ENCODE measurements around the gene MRPS5. TPM values are rescaled to one million over a fixed set of nuclear protein-coding genes. Genes with fewer than 3 reads are reported as not detected.
A peak's percentile ranks its signal among the peaks of the same experiment; 100 is the strongest.

Gene MRPS5
- polyA plus RNA-seq, 4 donors = 63.0 to 75.7 (median 63.7) TPM

- no peak for DNase-seq (ENCODE audit: low read depth in 4 of 4, low spot score in 3 of 4)
These were observed 59.9 kb downstream of the MRPS5 start for GRCh38 chr2:95061601-95062183.

GRCh38 chr2:95061119-95061512, 60.5 kb downstream of the MRPS5 start:
- no peak for DNase-seq (ENCODE audit: low read depth in 4 of 4, low spot score in 3 of 4)

GRCh38 chr2:95060446-95061118, 61.0 kb downstream of the MRPS5 start:
- DNase-seq (ENCODE audit: low read depth in 4 of 4, low spot score in 3 of 4) = no peak

- DNase-seq (ENCODE audit: low read depth in 4 of 4, low spot score in 3 of 4) = no peak
These were observed 61.8 kb downstream of the MRPS5 start for GRCh38 chr2:95059656-95060370.

- DNase-seq (ENCODE audit: low read depth in 4 of 4, low spot score in 3 of 4) = peak in 3 of 4 donors; percentile 46 to 70 (median 65)
These were observed 62.5 kb downstream of the MRPS5 start for GRCh38 chr2:95058989-95059641.

GRCh38 chr2:95058466-95058988, 63.1 kb downstream of the MRPS5 start:
- DNase-seq (ENCODE audit: low read depth in 4 of 4, low spot score in 3 of 4) = no peak

GRCh38 chr2:95057535-95058370, 63.9 kb downstream of the MRPS5 start:
- no peak for DNase-seq (ENCODE audit: low read depth in 4 of 4, low spot score in 3 of 4)

GRCh38 chr2:95056461-95057459, 64.8 kb downstream of the MRPS5 start:
- DNase-seq (ENCODE audit: low read depth in 4 of 4, low spot score in 3 of 4) = no peak

- DNase-seq (ENCODE audit: low read depth in 4 of 4, low spot score in 3 of 4) = no peak
These were observed 65.6 kb downstream of the MRPS5 start for GRCh38 chr2:95056044-95056443.

GRCh38 chr2:95055262-95055661, 66.3 kb downstream of the MRPS5 start:
- DNase-seq (ENCODE audit: low read depth in 4 of 4, low spot score in 3 of 4) = no peak

GRCh38 chr2:95054016-95054415, 67.6 kb downstream of the MRPS5 start:
- DNase-seq (ENCODE audit: low read depth in 4 of 4, low spot score in 3 of 4) = no peak

GRCh38 chr2:95053543-95053942, 68.1 kb downstream of the MRPS5 start:
- DNase-seq (ENCODE audit: low read depth in 4 of 4, low spot score in 3 of 4) = no peak

- no peak for DNase-seq (ENCODE audit: low read depth in 4 of 4, low spot score in 3 of 4)
These were observed 68.7 kb downstream of the MRPS5 start for GRCh38 chr2:95052804-95053479.

- DNase-seq (ENCODE audit: low read depth in 4 of 4, low spot score in 3 of 4) = no peak
These were observed 69.3 kb downstream of the MRPS5 start for GRCh38 chr2:95052307-95052706.

- DNase-seq (ENCODE audit: low read depth in 4 of 4, low spot score in 3 of 4) = no peak
These were observed 70.0 kb downstream of the MRPS5 start for GRCh38 chr2:95051626-95052025.

- no peak for DNase-seq (ENCODE audit: low read depth in 4 of 4, low spot score in 3 of 4)
These were observed 71.0 kb downstream of the MRPS5 start for GRCh38 chr2:95050385-95051300.

GRCh38 chr2:95049961-95050360, 71.6 kb downstream of the MRPS5 start:
- no peak for DNase-seq (ENCODE audit: low read depth in 4 of 4, low spot score in 3 of 4)

- DNase-seq (ENCODE audit: low read depth in 4 of 4, low spot score in 3 of 4) = no peak
These were observed 72.0 kb downstream of the MRPS5 start for GRCh38 chr2:95049683-95049955.

Measured in right renal pelvis (tissue), 4 donors.